ENCODE data around the gene SLC4A8. TPM values are rescaled to one million over a fixed set of nuclear protein-coding genes. Genes with fewer than 3 reads are reported as not detected.
"Not testable (repeated sequence)": the region's sequence is repeated elsewhere in the genome, so short reads cannot be mapped to it uniquely, and the experiment has no call there.

SLC4A8 gene
- total RNA-seq, 4 donors from 2014 or later: 0.04 to 0.22 (median 0.15) TPM

DNA sequence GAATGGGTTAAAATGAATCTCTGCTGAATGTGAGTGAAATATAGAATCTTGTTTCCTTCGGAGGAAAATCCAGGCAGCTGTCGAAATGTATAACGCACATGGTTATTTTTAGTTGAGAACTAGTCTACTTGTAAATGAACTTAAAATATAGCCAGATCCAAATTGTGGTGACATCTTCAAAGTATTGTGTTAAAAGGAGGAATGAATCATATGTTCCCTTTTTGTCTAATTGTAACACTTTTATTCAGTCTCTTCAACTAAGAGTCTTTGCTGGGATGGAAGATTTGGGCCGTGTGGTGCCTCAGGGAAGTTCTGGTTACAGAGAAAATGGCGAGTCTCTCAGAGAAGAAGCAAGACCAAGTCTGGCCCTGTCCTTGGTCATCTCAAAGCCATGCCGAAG is 82.5 kb downstream of the SLC4A8 start:
- H3K4me3 ChIP-seq: no peak overlapping the region
- H3K9me3 ChIP-seq: no peaks in the 10 kb centered on the region
- 80 to 81% methylated on average over 6 of the region's 6 CpGs for WGBS, 2 donors
- H3K27ac ChIP-seq: no peak overlapping the region
- H3K4me1 ChIP-seq: no peaks in the 10 kb centered on the region
- H3K36me3 ChIP-seq: no peaks in the 10 kb centered on the region
- TF ChIP-seq CTCF (IDR thresholded peaks at IDR 0.05) (no peak), POLR2A (IDR thresholded peaks at IDR 0.05) (no peak)
- peaks cover 0 to under 1% (median 0%) of the 10 kb centered on the region in 4 donors for H3K27me3 ChIP-seq
- intact Hi-C loops (cut with DNase I): no loop called here
- no peak for DNase-seq

- TF ChIP-seq CTCF (IDR thresholded peaks at IDR 0.05) (no peak), POLR2A (IDR thresholded peaks at IDR 0.05) (no peak)
- Histone ChIP-seq H3K9me3 (no peaks in the 10 kb centered on the region), H3K27me3 (peaks cover 0 to 2% (median 0%) of the 10 kb centered on the region in 4 donors), H3K4me1 (no peaks in the 10 kb centered on the region), H3K4me3 (no peak overlapping the region), H3K36me3 (no peaks in the 10 kb centered on the region), H3K27ac (no peak overlapping the region)
- intact Hi-C loops (cut with DNase I): no loop called here
- 77 to 87% methylated on average over 5 of the region's 5 CpGs for WGBS, 2 donors
- DNase-seq: no peak
Observed at GRCh38 chr12:51508285-51508684, 83.7 kb downstream of the SLC4A8 start.

- DNase-seq: no peak
- no peaks in the 10 kb centered on the region for H3K36me3 ChIP-seq
- WGBS, 2 donors: 85 to 90% methylated on average over 7 of the region's 7 CpGs
Observed at GRCh38 chr12:51511546-51512260, 87.1 kb downstream of the SLC4A8 start.

GRCh38 chr12:51512438-51512837 is 87.8 kb downstream of the SLC4A8 start:
- H3K4me1 ChIP-seq: no peaks in the 10 kb centered on the region
- peaks cover 0 to 19% (median 0%) of the 10 kb centered on the region in 4 donors for H3K27me3 ChIP-seq
- WGBS, 2 donors: 64 to 74% methylated on average over 2 of the region's 2 CpGs
- DNase-seq: no peak
- no peaks in the 10 kb centered on the region for H3K36me3 ChIP-seq
- TF ChIP-seq POLR2A (IDR thresholded peaks at IDR 0.05): no peak
- no peak for TF ChIP-seq CTCF (IDR thresholded peaks at IDR 0.05)
- no peak overlapping the region for H3K4me3 ChIP-seq
- no peaks in the 10 kb centered on the region for H3K9me3 ChIP-seq
- H3K27ac ChIP-seq: no peak overlapping the region
- intact Hi-C loops (cut with DNase I): no loop called here

More at GRCh38 chr12:51511546-51512260, 87.1 kb downstream of the SLC4A8 start:
- Histone ChIP-seq H3K27me3 (peaks cover 0 to 19% (median 0%) of the 10 kb centered on the region in 4 donors), H3K27ac (no peak overlapping the region), H3K9me3 (no peaks in the 10 kb centered on the region), H3K4me1 (no peaks in the 10 kb centered on the region), H3K4me3 (no peak overlapping the region)
- TF ChIP-seq POLR2A (IDR thresholded peaks at IDR 0.05) (no peak), CTCF (IDR thresholded peaks at IDR 0.05) (no peak)
- intact Hi-C loops (cut with DNase I): no loop called here

DNA sequence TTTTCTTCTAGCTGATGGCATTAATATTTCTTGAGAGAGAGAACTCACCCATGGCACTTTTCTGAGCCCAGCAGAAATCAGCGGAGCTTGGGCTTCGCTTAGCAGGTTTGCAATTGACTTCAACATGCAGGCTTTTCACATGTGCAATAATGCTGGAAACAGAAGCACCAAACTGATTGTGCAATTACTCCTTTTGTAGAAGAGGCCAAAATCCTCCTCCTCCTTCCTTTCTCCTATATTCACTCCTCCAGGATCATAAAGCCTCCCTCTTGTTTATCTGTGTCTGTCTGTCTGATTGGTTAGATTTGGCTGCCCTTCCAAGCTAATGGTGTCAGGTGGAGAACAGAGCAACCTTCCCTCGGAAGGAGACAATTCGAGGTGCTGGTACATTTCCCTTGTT is 90.4 kb downstream of the SLC4A8 start:
- H3K36me3 ChIP-seq; DNase-seq; H3K4me3 ChIP-seq; H3K4me1 ChIP-seq; intact Hi-C loops (cut with DNase I); H3K27ac ChIP-seq; H3K9me3 ChIP-seq: not testable (repeated sequence)
- WGBS, 2 donors: 80% methylated on average over 4 of the region's 4 CpGs
- peaks cover 0 to 19% (median 0%) of the 10 kb centered on the region in 4 donors for H3K27me3 ChIP-seq

Data from esophagus squamous epithelium (tissue), 5 donors.